SK-N-SH treated with all-trans-retinoic acid at 6 μM for 48 hours (cell line): Measurements from ENCODE around the gene SLC28A1.

ENCODE experiments used
- ATAC-seq: fragments of 200-7000 bp; cut with Tn5 transposase; 3 replicates; pipeline ENCODE4 v1.9.1; 2020; ENCODE audit warnings: mild to moderate bottlenecking, moderate library complexity
- ARNTL ChIP-seq: fragments of 450-650 bp; formaldehyde crosslinking; IDR thresholded peaks from 2 replicates; pipeline ENCODE4 v1.5.0; 2020; ENCODE audit warnings: low read depth, mild to moderate bottlenecking, moderate library complexity, borderline replicate concordance
- BACH2 ChIP-seq: fragments of 250-450 bp; sonication (Bioruptor Pico); IDR thresholded peaks from 2 replicates; pipeline ENCODE4 v1.9.0; 2021; ENCODE audit warnings: mild to moderate bottlenecking, borderline replicate concordance
- CSDC2 ChIP-seq: fragments of 250-450 bp; sonication (Bioruptor Pico); IDR thresholded peaks from 2 replicates; pipeline ENCODE4 v1.5.0; 2020; ENCODE audit warnings: mild to moderate bottlenecking, moderate library complexity
- ESRRG ChIP-seq: fragments of 250-450 bp; sonication (Bioruptor Pico); IDR thresholded peaks from 2 replicates; pipeline ENCODE4 v1.6.1; 2021; ENCODE audit warnings: mild to moderate bottlenecking
- GLIS3 ChIP-seq: fragments of 250-450 bp; sonication (Bioruptor Pico); IDR thresholded peaks from 2 replicates; pipeline ENCODE4 v1.5.0; 2020; ENCODE audit warnings: mild to moderate bottlenecking, moderate library complexity
- ISL1 ChIP-seq: fragments of 250-450 bp; sonication (Bioruptor Pico); IDR thresholded peaks from 2 replicates; pipeline ENCODE4 v2.1.2; 2022; ENCODE audit warnings: mild to moderate bottlenecking, moderate library complexity
- OSR1 ChIP-seq: fragments of 250-450 bp; sonication (Bioruptor Pico); IDR thresholded peaks from 2 replicates; pipeline ENCODE4 v1.8.0; 2022; ENCODE audit warnings: moderate library complexity, mild to moderate bottlenecking, inconsistent platforms
- PPARA ChIP-seq: fragments of 250-450 bp; sonication (Bioruptor Pico); IDR thresholded peaks from 2 replicates; pipeline ENCODE4 v1.5.0; 2020; ENCODE audit warnings: mild to moderate bottlenecking, borderline replicate concordance
- RARB ChIP-seq: fragments of 250-450 bp; sonication (Bioruptor Pico); IDR thresholded peaks from 2 replicates; pipeline ENCODE4 v1.8.0; 2021; ENCODE audit warnings: mild to moderate bottlenecking, moderate library complexity
- TCF4 ChIP-seq: fragments of 250-450 bp; sonication (Bioruptor Pico); IDR thresholded peaks from 2 replicates; pipeline ENCODE4 v1.8.0; 2021; ENCODE audit warnings: mild to moderate bottlenecking, moderate library complexity, borderline replicate concordance
- TOX ChIP-seq: fragments of 250-450 bp; sonication (Bioruptor Pico); IDR thresholded peaks from 2 replicates; pipeline ENCODE4 v1.8.0; 2021; ENCODE audit warnings: mild to moderate bottlenecking, moderate library complexity, borderline replicate concordance
- ZC3H10 ChIP-seq: fragments of 250-450 bp; sonication (Bioruptor Pico); IDR thresholded peaks from 2 replicates; pipeline ENCODE4 v1.5.1; 2021; ENCODE audit warnings: mild to moderate bottlenecking, moderate library complexity
- ZFP3 ChIP-seq: fragments of 250-450 bp; sonication (Bioruptor Pico); IDR thresholded peaks from 2 replicates; pipeline ENCODE4 v1.5.0; 2020; ENCODE audit warnings: mild to moderate bottlenecking, moderate library complexity
- ZFP30 ChIP-seq: fragments of 450-650 bp; formaldehyde crosslinking; IDR thresholded peaks from 2 replicates; pipeline ENCODE4 v1.5.0; 2022; ENCODE audit warnings: mild to moderate bottlenecking, moderate library complexity
- ZNF565 ChIP-seq: fragments of 450-650 bp; formaldehyde crosslinking; conservative IDR thresholded peaks from 2 replicates; pipeline ENCODE4 v1.5.0; 2020; ENCODE audit warnings: low read depth, mild to moderate bottlenecking, moderate library complexity
- ZNF70 ChIP-seq: fragments of 450-650 bp; formaldehyde crosslinking; IDR thresholded peaks from 2 replicates; pipeline ENCODE4 v1.5.0; 2020; ENCODE audit warnings: mild to moderate bottlenecking, moderate library complexity
- ZNF8 ChIP-seq: fragments of 450-650 bp; formaldehyde crosslinking; IDR thresholded peaks from 2 replicates; pipeline ENCODE4 v1.5.0; 2020; ENCODE audit warnings: mild to moderate bottlenecking, moderate library complexity
- TF ChIP-seq, protein P1 (sequence below): fragments of 250-450 bp; sonication (Bioruptor Pico); IDR thresholded peaks from 2 replicates; pipeline ENCODE4 v1.5.0; 2020; ENCODE audit warnings: mild to moderate bottlenecking, moderate library complexity
- TF ChIP-seq, protein P2 (sequence below): fragments of 250-450 bp; sonication (Bioruptor Pico); IDR thresholded peaks from 2 replicates; pipeline ENCODE4 v1.8.0; 2021; ENCODE audit warnings: low read depth, mild to moderate bottlenecking, moderate library complexity, borderline replicate concordance
- TF ChIP-seq, protein P3 (sequence below): fragments of 250-450 bp; sonication (Bioruptor Pico); IDR thresholded peaks from 2 replicates; pipeline ENCODE4 v1.8.0; 2020; ENCODE audit warnings: mild to moderate bottlenecking, moderate library complexity, borderline replicate concordance
- TF ChIP-seq, protein P4 (sequence below): fragments of 250-450 bp; sonication (Bioruptor Pico); IDR thresholded peaks from 2 replicates; pipeline ENCODE4 v1.5.1; 2020; ENCODE audit warnings: low read depth, mild to moderate bottlenecking, moderate library complexity

SLC28A1 gene

DNA sequence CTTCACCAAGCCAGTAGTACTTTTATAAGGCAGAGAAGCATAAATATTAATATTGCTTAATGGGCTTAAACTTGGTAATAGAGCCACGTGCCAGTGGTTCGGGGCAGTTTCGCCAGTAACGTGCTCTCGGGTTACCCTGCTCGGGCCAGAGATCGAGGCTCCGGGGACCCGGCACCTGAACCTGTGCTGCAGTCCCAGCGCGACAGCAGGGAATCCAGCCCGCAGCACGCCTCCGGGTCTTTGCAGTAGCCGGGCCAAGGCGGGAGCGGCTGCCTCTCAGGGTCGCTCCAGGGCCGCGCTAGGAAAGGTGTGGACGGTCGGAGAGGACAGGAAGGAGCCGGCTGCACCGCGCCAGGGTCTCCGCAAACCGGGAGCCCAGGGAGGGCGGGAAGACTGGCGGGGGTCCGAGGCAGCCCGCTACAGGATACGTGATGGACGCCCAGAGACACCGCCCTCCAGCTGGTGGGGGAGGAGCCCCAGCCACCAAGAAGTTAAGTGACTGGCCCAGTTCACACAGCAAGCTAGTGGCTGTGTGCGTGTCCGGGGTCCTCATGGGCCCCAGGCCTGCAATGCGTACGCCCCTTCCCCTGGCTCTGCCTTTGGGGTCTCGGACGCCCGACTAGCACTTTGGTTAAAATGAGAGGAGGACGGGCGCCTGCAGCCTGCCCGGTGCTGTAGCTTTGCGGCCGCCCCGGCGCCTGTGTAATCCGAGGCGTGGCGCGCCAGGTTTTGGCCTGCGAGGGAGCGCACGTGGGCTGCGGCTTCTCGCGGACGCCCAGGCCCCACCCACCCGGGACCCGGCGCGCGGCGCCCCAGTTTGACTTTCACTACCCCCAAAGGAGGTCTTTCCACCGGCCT, 96.0 kb downstream of the SLC28A1 start (continued):
- TF ChIP-seq, protein P1, sequence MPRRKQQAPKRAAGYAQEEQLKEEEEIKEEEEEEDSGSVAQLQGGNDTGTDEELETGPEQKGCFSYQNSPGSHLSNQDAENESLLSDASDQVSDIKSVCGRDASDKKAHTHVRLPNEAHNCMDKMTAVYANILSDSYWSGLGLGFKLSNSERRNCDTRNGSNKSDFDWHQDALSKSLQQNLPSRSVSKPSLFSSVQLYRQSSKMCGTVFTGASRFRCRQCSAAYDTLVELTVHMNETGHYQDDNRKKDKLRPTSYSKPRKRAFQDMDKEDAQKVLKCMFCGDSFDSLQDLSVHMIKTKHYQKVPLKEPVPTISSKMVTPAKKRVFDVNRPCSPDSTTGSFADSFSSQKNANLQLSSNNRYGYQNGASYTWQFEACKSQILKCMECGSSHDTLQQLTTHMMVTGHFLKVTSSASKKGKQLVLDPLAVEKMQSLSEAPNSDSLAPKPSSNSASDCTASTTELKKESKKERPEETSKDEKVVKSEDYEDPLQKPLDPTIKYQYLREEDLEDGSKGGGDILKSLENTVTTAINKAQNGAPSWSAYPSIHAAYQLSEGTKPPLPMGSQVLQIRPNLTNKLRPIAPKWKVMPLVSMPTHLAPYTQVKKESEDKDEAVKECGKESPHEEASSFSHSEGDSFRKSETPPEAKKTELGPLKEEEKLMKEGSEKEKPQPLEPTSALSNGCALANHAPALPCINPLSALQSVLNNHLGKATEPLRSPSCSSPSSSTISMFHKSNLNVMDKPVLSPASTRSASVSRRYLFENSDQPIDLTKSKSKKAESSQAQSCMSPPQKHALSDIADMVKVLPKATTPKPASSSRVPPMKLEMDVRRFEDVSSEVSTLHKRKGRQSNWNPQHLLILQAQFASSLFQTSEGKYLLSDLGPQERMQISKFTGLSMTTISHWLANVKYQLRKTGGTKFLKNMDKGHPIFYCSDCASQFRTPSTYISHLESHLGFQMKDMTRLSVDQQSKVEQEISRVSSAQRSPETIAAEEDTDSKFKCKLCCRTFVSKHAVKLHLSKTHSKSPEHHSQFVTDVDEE: no peak
- TF ChIP-seq RARB: no peak
- TF ChIP-seq, protein P2, sequence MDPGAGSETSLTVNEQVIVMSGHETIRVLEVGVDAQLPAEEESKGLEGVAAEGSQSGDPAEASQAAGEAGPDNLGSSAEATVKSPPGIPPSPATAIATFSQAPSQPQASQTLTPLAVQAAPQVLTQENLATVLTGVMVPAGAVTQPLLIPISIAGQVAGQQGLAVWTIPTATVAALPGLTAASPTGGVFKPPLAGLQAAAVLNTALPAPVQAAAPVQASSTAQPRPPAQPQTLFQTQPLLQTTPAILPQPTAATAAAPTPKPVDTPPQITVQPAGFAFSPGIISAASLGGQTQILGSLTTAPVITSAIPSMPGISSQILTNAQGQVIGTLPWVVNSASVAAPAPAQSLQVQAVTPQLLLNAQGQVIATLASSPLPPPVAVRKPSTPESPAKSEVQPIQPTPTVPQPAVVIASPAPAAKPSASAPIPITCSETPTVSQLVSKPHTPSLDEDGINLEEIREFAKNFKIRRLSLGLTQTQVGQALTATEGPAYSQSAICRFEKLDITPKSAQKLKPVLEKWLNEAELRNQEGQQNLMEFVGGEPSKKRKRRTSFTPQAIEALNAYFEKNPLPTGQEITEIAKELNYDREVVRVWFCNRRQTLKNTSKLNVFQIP (CRISPR knock-in tag): no peak
- TF ChIP-seq ZNF8: no peak

DNA sequence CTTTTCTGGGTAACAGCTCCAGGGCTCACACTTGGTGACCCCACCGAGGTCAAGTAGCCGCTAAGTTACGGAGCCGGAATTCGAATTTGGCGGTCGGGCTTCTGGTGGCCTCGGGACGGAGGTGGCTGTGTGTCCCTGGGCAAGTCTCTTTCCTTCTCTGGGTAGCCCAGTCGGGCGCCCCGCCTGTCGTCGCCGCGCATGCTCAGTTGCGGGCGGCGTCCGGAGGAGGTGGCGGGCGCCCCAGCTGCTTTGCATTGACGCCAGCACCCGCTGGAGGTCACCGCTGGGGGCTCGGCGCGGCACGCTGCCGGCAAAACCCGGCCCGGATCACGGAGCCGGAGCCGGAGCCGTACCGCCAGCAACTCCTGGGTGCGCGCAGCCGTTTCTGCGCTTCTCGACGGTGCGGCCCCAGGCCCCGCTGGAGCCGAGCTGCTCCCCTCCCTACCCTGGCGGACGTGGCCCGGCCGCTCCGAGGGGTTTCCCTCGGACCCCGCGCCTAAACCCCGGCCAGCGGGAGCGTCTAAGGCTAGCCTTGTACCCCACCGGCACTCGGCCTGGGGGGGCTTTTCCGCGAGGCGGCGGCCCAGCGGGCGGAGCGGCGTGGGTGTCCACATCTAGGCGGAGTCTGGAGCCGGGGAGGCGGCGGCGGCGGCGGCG, 96.7 kb downstream of the SLC28A1 start:
- peak; percentile 83 for ATAC-seq
- TF ChIP-seq ZNF565 (CRISPR knock-in tag) (no peak), ISL1 (CRISPR knock-in tag) (no peak), ESRRG (CRISPR knock-in tag) (no peak), ZFP3 (CRISPR knock-in tag) (peak; percentile 55; the same call in 1 of the 2 replicates)
- TF ChIP-seq, protein P3, sequence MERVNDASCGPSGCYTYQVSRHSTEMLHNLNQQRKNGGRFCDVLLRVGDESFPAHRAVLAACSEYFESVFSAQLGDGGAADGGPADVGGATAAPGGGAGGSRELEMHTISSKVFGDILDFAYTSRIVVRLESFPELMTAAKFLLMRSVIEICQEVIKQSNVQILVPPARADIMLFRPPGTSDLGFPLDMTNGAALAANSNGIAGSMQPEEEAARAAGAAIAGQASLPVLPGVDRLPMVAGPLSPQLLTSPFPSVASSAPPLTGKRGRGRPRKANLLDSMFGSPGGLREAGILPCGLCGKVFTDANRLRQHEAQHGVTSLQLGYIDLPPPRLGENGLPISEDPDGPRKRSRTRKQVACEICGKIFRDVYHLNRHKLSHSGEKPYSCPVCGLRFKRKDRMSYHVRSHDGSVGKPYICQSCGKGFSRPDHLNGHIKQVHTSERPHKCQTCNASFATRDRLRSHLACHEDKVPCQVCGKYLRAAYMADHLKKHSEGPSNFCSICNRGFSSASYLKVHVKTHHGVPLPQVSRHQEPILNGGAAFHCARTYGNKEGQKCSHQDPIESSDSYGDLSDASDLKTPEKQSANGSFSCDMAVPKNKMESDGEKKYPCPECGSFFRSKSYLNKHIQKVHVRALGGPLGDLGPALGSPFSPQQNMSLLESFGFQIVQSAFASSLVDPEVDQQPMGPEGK (CRISPR knock-in tag): peak; percentile 77; the same call in 1 of the 2 replicates

DNA sequence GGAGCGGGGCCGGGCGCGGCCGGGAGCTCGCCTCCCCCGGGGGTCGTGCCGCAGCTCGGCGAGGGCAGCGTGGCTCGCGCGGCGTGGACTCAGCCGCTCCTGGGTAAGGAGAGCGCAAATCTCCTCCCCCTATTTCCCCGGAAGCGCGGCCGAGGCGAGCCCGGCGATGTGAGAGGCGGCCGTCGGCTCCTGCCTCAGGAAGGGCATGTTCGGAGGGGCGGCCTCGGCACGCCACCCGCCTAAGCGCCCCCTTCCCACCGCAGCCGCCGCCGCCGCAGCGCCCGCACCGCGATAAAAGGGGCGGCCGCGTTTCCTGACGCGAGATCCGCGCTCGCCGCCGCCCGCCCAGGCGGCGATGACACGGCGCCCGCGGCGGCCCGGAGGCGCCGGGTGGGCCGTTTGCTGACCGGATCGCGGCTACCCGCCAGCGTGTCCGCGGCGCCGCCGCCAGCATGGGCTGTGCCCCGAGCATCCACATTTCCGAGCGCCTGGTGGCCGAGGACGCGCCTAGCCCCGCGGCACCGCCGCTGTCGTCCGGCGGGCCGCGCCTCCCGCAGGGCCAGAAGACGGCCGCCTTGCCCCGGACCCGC, 97.3 kb downstream of the SLC28A1 start, which contains the start of gene PDE8A:
Gene PDE8A (plus strand): TSS at position 146 of the 590 bp plus-strand sequence. CDS start 307 bp downstream, at position 453.
- no peak for ATAC-seq
- TF ChIP-seq CSDC2 (no peak), ZFP30 (CRISPR knock-in tag) (no peak)
- TF ChIP-seq, protein P4, sequence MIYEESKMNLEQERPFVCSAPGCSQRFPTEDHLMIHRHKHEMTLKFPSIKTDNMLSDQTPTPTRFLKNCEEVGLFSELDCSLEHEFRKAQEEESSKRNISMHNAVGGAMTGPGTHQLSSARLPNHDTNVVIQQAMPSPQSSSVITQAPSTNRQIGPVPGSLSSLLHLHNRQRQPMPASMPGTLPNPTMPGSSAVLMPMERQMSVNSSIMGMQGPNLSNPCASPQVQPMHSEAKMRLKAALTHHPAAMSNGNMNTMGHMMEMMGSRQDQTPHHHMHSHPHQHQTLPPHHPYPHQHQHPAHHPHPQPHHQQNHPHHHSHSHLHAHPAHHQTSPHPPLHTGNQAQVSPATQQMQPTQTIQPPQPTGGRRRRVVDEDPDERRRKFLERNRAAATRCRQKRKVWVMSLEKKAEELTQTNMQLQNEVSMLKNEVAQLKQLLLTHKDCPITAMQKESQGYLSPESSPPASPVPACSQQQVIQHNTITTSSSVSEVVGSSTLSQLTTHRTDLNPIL (CRISPR knock-in tag): no peak

DNA sequence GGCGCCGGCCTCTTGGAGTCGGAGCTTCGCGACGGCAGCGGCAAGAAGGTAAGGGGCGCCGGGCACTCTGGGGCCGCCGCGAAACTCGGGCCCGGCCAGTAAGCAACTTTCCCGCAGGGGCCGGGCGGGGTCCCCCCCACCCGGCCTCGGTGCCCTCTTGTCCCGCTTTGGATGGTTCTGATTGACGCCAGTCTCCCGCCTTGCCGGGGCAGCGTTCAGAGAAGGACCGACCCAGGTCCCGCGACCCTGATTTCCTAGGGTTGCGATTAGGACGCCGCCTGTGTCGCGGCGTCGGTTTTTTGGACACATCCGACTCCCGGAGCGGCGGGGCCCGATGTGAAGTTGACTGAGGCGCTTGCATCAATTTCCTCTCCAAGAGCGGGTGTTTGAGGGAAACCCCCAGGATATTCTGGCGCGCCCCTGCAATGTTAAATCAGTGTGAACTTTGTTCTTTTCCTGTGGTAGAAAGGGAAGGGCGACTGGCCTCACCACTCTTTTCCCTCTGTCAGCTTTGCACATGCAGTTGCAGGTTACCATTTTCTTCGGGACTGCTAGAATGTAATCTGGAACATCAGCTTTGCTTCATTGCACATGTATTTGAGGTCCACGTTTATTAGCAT, 97.9 kb downstream of the SLC28A1 start:
- ATAC-seq: no peak
- no peak for TF ChIP-seq ZFP3 (CRISPR knock-in tag)

DNA sequence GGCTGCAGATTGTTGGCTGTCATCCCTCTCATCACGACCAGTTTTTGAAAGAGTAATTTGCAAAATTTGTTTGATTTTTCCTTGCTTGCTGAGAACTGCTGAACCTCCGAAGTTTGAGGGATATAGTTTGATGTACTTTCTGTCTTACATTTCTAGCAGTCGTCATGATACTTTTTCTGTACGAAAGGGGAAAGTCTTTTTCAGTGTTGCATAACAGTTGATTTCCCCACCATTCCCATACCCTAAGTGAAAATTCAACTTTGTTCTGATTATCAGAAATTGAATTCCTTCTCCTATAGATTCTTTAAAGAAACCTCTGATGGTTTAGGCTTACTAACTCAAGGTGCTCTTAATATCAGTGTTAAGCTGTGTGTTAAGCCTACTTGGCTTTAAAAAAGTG, 98.8 kb downstream of the SLC28A1 start:
- ATAC-seq: no peak
- TF ChIP-seq ZFP30 (CRISPR knock-in tag): no peak
- TF ChIP-seq, protein P3 (CRISPR knock-in tag): no peak
- TF ChIP-seq RARB: no peak
- no peak for TF ChIP-seq OSR1 (CRISPR knock-in tag)
- no peak for TF ChIP-seq ARNTL
- no peak for TF ChIP-seq ZFP3 (CRISPR knock-in tag)
- no peak for TF ChIP-seq TOX (CRISPR knock-in tag)
- TF ChIP-seq CSDC2: no peak
- no peak for TF ChIP-seq ZC3H10 (CRISPR knock-in tag)
- no peak for TF ChIP-seq TCF4
- no peak for TF ChIP-seq PPARA
- TF ChIP-seq ZNF8: no peak
- TF ChIP-seq, protein P4 (CRISPR knock-in tag): no peak
- TF ChIP-seq GLIS3 (CRISPR knock-in tag): no peak
- TF ChIP-seq BACH2: no peak
- TF ChIP-seq ZNF70: no peak
